Left lung (tissue), 10 donors: ENCODE measurements around the gene NUMBL. TPM values are rescaled to one million over a fixed set of nuclear protein-coding genes. Genes with fewer than 3 reads are reported as not detected.
"Not testable (repeated sequence)": the region's sequence is repeated elsewhere in the genome, so short reads cannot be mapped to it uniquely, and the experiment has no call there.

Experiments
- ATAC-seq: fragments of 200-7000 bp; cut with Tn5 transposase; one replicate; pipeline ENCODE4 v1.9.1; 2020; ENCODE audit warnings: moderate library complexity
- DNase-seq, 4 donors: peaks; one replicate each; pipeline ENCODE4 v3.0.0-alpha.2; 2013 to 2020
- H3K27ac ChIP-seq, 2 donors: fragments of 200-600 bp; sonication (generic) in 1 of 2; one replicate each; pipeline versions ENCODE4 v1.5.0 to v1.8.0; 2020 to 2021
- H3K27me3 ChIP-seq, 2 donors: fragments of 200-600 bp; sonication (generic) in 1 of 2; one replicate each; pipeline versions ENCODE4 v1.5.0 to v1.8.0; 2020 to 2021
- H3K36me3 ChIP-seq, 2 donors: fragments of 200-600 bp; sonication (generic) in 1 of 2; one replicate each; pipeline versions ENCODE4 v1.5.0 to v1.8.0; 2020 to 2021
- H3K4me1 ChIP-seq, 2 donors: fragments of 200-600 bp; one replicate each; pipeline ENCODE4 v1.8.0; 2021
- H3K4me3 ChIP-seq, 2 donors: fragments of 200-600 bp; sonication (generic) in 1 of 2; one replicate each; pipeline versions ENCODE4 v1.5.0 to v1.8.0; 2020 to 2021; ENCODE audit warnings: mild to moderate bottlenecking in 1 of 2
- H3K9me3 ChIP-seq, 2 donors: fragments of 200-600 bp; sonication (generic) in 1 of 2; one replicate each; pipeline versions ENCODE4 v1.5.0 to v1.8.0; 2020 to 2021
- intact Hi-C, 2 donors: fragments of 100-400 bp; cut with DNase I; formaldehyde crosslinking; loops; one replicate each; pipeline versions ENCODE4 v1.11.2 to v1.14.2; 2022
- polyA plus RNA-seq, 6 donors: library from polyadenylated mRNA; unstranded; fragments of 120-200 nt; gene quantifications; one replicate each; pipeline ENCODE4 v1.2.1, GENCODE V29; 2013; ENCODE audit not compliant: insufficient read length in 6 of 6
- total RNA-seq, 2 donors: library from RNA; stranded (reverse); fragmentation: NEBNext Ultra II Directional; extraction: Animal tissue kit (Norgen Biotek cat#: 25700); gene quantifications; one replicate each; pipeline ENCODE4 v1.2.1, GENCODE V29; 2021
- TF ChIP-seq, protein P1 (sequence below), 2 donors: fragments of 200-600 bp; sonication (generic) in 1 of 2; IDR thresholded peaks; one replicate each; pipeline versions ENCODE4 v1.5.0 to v1.8.0; 2021; ENCODE audit warnings: antibody characterized with exemption in 2 of 2
- donor health status: DM: no; HTN: yes; CAD: no.
- donor health status: DM: no; HTN: no; CAD: no.

NUMBL gene
- total and polyA plus RNA-seq, 8 donors = 12.8 to 30.2 (median 16.3) TPM

DNA sequence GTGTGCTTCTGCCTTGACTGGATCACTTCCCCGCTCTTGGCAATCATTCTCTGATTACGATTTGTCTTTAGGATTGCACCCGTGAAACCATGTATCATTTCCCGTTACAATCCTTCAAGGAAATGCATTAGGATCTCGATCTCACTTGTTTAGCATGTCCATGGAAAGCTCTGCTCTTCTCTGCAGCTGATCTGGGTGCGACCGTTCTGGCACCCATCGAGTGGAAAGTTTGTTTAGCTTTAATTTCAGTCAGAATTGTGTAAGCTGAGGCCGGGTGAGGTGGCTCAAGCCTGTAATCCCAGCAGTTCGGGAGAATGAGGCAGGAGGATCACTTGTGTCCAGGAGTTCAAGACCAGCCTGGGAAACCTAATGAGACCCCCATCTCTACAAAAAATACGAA lies 30.9 kb downstream of the NUMBL start:
- TF ChIP-seq, protein P1, sequence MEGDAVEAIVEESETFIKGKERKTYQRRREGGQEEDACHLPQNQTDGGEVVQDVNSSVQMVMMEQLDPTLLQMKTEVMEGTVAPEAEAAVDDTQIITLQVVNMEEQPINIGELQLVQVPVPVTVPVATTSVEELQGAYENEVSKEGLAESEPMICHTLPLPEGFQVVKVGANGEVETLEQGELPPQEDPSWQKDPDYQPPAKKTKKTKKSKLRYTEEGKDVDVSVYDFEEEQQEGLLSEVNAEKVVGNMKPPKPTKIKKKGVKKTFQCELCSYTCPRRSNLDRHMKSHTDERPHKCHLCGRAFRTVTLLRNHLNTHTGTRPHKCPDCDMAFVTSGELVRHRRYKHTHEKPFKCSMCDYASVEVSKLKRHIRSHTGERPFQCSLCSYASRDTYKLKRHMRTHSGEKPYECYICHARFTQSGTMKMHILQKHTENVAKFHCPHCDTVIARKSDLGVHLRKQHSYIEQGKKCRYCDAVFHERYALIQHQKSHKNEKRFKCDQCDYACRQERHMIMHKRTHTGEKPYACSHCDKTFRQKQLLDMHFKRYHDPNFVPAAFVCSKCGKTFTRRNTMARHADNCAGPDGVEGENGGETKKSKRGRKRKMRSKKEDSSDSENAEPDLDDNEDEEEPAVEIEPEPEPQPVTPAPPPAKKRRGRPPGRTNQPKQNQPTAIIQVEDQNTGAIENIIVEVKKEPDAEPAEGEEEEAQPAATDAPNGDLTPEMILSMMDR (IDR thresholded peaks at IDR 0.05) = no peak
- intact Hi-C loops = no loop called here
- Histone ChIP-seq H3K36me3 (no peaks in the 10 kb centered on the region), H3K4me3 (no peak overlapping the region), H3K9me3 (no peaks in the 10 kb centered on the region), H3K27me3 (no peaks in the 10 kb centered on the region), H3K27ac (no peak overlapping the region), H3K4me1 (peaks cover 0 to 17% of the 10 kb centered on the region in 2 donors)
- DNase-seq = no peak
- ATAC-seq = no peak

DNA sequence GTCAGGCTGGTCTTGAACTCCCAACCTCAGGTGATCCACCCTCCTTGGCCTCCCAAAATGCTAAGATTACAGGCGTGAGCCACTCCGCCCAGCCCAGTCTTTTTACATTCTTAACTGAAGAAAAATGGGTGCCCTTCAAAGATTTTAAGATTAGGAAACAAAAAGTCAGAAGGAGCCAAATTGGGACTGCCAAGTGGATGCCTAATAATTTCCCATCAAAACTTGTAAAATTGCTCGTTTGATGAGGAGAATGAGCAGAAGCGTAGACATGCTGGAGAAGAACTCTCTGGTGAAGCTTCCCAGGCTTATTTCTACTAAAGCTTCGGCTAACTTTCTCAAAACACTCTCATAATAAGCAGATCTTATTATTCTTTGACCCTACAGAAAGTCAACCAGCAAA lies 31.3 kb downstream of the NUMBL start:
- no peak overlapping the region for H3K27ac ChIP-seq
- no peaks in the 10 kb centered on the region for H3K36me3 ChIP-seq
- TF ChIP-seq, protein P1 (IDR thresholded peaks at IDR 0.05) = no peak
- H3K9me3 ChIP-seq = no peaks in the 10 kb centered on the region
- H3K4me1 ChIP-seq = peaks cover 0 to 16% of the 10 kb centered on the region in 2 donors
- no peak for ATAC-seq
- no peak overlapping the region for H3K4me3 ChIP-seq
- DNase-seq = no peak
- no peaks in the 10 kb centered on the region for H3K27me3 ChIP-seq
- intact Hi-C loops = no loop called here

DNA sequence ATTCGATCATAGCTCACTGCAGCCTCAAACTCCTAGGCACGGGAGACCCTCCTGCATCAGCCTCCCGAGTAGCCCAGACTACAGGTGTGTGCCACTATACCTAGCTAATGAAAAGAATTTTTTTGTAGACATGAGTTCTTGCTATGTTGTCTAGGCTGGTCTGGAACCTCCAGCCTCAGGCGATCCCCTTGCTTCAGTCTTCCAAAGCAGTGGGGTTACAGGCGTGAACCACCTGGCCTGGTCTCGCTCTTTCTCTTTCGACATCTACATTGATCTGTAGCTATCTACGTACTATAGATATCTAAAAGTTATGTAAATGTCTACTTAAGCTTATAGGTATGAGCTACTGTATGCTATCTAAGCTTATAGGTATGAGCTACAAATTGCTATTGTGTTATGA lies 32.4 kb downstream of the NUMBL start:
- Histone ChIP-seq H3K27me3 (no peaks in the 10 kb centered on the region), H3K4me1 (peaks cover 0 to 5% of the 10 kb centered on the region in 2 donors), H3K4me3 (no peak overlapping the region), H3K27ac (no peak overlapping the region), H3K36me3 (no peaks in the 10 kb centered on the region), H3K9me3 (no peaks in the 10 kb centered on the region)
- intact Hi-C loops = no loop called here
- TF ChIP-seq, protein P1 (IDR thresholded peaks at IDR 0.05) = no peak
- no peak for ATAC-seq
- no peak for DNase-seq

DNA sequence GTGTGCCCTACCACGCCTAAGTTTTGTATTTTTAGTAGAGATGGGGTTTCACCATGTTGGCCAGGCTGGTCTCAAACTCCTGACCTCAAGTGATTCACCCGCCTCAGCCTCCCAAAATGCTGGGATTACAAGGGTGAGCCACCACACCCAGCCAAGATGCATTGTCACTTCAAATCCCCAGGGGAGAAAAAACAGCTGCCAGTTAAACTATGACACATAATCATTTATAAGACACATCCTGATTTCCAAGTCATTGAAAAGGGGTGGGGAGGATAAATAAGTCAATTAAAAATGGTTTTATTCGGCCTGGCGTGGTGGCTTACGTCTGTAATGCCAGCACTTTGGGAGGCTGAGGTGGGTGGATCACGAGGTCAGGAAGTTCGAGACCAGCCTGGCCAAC lies 34.8 kb downstream of the NUMBL start:
- DNase-seq, intact Hi-C loops, ATAC-seq: not testable (repeated sequence)

DNA sequence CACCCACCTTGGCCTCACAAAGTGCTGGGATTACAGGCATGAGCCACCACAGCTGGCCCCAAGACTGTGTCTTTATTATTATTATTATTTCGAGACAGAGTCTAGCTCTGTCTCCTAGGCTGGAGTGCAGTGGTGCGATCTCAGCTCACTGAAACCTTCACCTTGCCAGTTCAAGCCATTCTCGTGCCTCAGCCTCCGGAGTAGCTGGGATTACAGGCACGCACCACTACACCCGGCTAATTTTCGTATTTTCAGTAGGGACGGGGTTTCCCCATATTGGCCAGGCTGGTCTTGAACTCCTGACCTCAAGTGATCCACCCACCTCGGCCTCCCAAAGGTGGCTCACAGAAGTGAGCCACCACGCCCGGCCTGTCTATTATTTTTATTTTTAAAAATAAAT lies 38.1 kb downstream of the NUMBL start:
- ATAC-seq, intact Hi-C loops, H3K9me3 ChIP-seq, H3K4me3 ChIP-seq, H3K27ac ChIP-seq, H3K27me3 ChIP-seq, H3K4me1 ChIP-seq, H3K36me3 ChIP-seq: not testable (repeated sequence)
- peak in 1 of 4 donors; percentile 15 for DNase-seq

More for the DNA sequence above, 34.8 kb downstream of the NUMBL start:
- H3K4me3 ChIP-seq, H3K27ac ChIP-seq, H3K27me3 ChIP-seq, H3K9me3 ChIP-seq, H3K36me3 ChIP-seq, H3K4me1 ChIP-seq: not testable (repeated sequence)

DNA sequence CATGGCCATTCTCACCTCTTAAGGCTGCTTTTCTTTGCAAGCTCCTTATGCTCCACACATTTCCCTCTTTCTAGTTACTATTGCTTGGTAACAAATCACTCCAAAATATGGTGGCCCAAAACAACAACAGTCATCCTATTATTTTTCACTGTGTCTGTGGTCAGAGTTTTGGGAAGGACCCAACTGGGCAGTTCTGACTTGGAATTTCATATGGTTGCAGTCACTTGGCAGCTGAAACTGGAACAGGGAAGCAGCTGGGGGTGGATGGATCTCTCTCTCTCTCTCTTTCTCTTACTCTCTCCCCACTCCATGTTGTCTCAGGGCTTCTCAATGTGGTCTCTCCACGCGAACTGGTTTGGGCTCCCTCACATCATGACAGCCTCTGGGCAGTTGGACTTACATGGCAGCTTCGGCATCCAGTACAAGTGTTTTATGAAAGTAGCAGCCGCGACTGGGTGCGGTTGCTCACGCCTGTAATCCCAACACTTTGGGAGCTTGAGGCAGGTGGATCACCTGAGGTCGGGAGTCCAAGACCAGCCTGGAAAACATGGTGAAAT lies 39.6 kb downstream of the NUMBL start:
- H3K27me3 ChIP-seq = no peaks in the 10 kb centered on the region
- H3K4me3 ChIP-seq = no peak overlapping the region
- no peaks in the 10 kb centered on the region for H3K36me3 ChIP-seq
- no peaks in the 10 kb centered on the region for H3K9me3 ChIP-seq
- DNase-seq (peak in 3 of 4 donors; percentile 16 to 77 (median 65)), ATAC-seq (peak; percentile 12)
- TF ChIP-seq, protein P1 (IDR thresholded peaks at IDR 0.05) = no peak
- H3K4me1 ChIP-seq = peaks cover 6% of the 10 kb centered on the region in 2 donors
- intact Hi-C loops = no loop called here
- peak overlapping the region; percentile 29 to 48 for H3K27ac ChIP-seq

DNA sequence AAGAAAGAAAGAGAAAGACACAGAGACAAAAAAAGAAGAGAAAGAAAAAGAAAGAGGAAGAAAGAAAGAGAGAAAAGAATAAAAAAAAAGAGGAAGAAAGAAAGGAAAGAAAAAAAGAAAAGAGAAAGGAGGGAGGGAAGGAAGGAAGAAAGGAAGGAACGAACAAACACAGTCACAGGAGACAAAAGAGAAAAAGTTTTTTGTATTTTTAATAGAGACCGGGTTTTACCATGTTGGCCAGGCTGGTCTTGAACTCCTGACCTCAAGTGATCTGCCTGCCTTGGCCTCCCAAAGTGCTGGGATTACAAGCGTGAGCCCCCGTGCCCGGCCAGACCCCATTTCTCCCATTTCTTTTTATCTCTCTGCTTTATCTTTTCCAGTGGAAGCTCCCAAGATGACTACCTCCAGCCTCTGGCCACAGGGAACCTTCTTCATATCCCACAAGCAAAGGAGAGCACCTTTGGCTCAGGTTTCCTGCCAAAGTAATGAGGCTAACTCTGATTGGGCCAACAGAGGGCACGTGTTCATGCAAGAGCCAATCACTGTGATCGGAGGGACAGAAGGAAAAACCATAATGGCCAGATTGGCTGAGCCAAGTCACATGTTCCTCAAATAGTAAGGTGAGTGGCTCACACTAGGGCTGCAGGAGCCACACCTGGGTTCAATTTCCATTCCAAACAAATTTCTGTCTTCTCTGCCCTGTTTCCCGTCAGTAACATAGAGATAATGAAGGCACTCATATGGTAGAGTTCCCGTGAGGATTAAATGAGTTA lies 40.4 kb downstream of the NUMBL start:
- H3K4me1 ChIP-seq = peaks cover 6 to 13% of the 10 kb centered on the region in 2 donors
- H3K27me3 ChIP-seq, H3K4me3 ChIP-seq, DNase-seq, H3K9me3 ChIP-seq, H3K36me3 ChIP-seq, ATAC-seq, intact Hi-C loops: not testable (repeated sequence)
- peak overlapping the region; percentile 29 to 48 for H3K27ac ChIP-seq
